ENCODE results near the gene TSPAN18.

- TF ChIP-seq CTCF (conservative IDR thresholded peaks at IDR 0.05; ENCODE audit: low read depth, low read length) (no peak), EZH2 (IDR thresholded peaks at IDR 0.05; ENCODE audit: low read length, unreplicated experiment) (no peak), EZH2phosphoT487 (IDR thresholded peaks at IDR 0.05; ENCODE audit: borderline replicate concordance, low read length) (no peak)
These were observed 213.6 kb downstream of the TSPAN18 start for GRCh38 chr11:44940404-44940803.
